ENCODE results near the gene TMEM150B. TPM values are rescaled to one million over a fixed set of nuclear protein-coding genes. Genes with fewer than 3 reads are reported as not detected.
"Not testable (repeated sequence)": the region's sequence is repeated elsewhere in the genome, so short reads cannot be mapped to it uniquely, and the experiment has no call there.

TMEM150B gene
- total RNA-seq, 1 experiment from 2014 or later: not detected

- peak; percentile 66 for DNase-seq (ENCODE audit: low spot score)
- in situ Hi-C loops (cut with HindIII; ENCODE audit: low sequenced_read_pairs): loop anchor here (10.0 kb wide), 1 partner anchor 166 kb away; no protein-coding TSS in a partner anchor
Observed at GRCh38 chr19:55341171-55341588, 16.0 kb upstream of the TMEM150B start.

DNA sequence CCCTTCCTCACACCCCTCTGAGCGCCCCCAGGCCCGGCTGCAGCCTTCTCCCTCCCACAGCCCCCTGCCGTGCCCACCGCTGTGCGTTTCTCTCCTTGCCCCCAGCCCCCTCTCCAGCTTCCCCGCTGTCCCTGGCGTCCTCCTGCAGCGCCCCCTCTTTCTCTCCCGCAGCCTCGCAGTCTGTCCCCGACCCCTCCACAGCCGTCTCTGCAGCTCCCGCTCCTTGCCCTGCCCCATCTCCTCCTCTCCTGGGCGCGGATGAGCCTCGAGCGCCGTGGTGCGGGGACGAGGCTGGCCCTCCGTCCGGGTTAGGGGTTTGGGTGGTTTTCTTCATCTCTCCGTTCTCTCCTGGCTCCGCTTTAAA is 15.6 kb upstream of the TMEM150B start:
- in situ Hi-C loops (cut with HindIII; ENCODE audit: low sequenced_read_pairs): loop anchor here (10.0 kb wide), 1 partner anchor 166 kb away; no protein-coding TSS in a partner anchor
- no peak for DNase-seq (ENCODE audit: low spot score)

DNA sequence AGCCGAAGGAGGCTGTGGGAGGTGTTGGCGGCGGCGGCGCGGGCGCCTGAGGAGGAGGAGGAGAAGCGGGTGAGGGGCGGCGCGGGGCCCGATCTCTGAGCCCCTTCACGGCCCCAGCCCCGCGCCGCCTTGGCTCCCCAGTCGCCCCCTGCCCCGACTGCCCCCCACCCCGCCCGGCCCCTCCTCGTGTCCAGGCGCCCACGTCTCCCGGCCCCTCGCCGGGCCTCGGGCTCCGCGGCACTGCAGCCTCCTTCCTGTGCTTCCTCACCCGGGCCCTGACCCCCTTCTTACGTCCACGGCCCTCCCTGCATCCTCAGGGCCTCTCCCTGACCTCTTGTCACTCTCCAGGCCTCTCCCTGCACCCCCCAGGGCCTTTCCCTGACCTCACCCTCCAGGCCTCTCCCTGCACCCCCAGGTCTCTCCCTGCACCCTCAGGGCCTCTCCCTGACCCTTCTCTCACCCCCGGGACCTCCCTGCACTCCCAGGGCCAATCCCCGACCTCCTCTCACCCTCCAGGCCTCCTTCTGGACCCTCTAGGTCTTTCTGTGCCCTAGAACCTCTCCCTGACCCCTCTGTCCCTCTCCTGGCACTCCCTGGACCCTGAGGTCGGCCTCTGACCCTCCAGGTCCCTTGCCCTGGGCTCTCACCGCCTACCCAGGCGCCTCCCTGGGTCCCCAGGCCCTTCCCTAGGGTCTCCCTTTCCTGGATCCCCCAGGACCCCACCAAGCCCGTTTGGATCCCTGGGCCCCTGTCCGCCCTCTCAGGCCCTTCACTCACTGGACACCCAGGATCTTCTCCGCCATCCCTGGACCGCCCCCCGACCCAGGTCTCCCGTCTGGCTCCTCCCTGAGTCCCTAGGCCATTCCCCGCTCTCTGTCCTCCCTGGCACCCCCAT is 15.0 kb upstream of the TMEM150B start:
- DNase-seq (ENCODE audit: low spot score): no peak
- in situ Hi-C loops (cut with HindIII; ENCODE audit: low sequenced_read_pairs): loop anchor here (10.0 kb wide), 1 partner anchor 165 kb away; no protein-coding TSS in a partner anchor

DNA sequence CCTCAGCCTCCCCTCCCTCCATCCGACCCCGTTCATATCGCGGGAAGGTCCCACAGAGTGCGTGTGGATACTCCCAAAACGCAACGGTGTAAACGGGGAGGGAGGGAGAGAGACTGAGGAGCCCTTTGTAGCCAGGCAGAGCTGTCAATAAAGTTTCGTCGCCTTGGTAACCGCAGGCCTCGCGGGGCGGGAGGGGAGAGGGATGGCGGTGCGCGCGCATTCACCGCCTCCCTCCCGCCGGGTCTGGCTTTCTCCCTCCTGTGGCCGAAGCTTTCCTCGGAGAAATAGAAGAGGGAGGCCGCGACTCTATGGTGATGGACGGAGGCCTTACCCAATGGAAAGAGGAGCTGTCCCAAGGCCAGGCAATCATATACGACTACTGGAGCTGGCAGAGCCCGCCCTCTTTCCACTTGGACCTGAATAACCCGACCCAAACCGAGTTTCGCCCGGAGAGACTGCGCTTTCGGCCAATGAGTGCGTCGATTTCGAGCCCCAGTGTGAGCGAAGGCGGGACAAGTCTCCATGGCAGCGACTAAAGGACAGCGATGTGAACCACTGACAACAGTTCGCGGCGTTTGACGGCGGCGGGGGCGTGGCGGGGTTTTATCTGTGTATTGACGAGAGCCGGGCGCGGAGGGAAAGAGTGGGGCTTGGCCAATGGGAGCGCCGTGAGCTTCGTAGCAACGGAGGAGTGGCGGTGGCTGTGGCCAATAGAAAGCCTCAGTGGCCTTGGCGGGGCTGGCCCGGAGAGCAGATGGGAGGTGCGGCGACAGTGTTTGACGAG is 14.2 kb upstream of the TMEM150B start, which contains the start of gene KMT5C:
KMT5C (plus strand) TSS at position 772 of the 784 bp plus-strand sequence. CDS start 2,061 bp downstream, outside the sequence.
- peak; percentile 100 for DNase-seq (ENCODE audit: low spot score)
- in situ Hi-C loops (cut with HindIII; ENCODE audit: low sequenced_read_pairs): no loop called here

DNA sequence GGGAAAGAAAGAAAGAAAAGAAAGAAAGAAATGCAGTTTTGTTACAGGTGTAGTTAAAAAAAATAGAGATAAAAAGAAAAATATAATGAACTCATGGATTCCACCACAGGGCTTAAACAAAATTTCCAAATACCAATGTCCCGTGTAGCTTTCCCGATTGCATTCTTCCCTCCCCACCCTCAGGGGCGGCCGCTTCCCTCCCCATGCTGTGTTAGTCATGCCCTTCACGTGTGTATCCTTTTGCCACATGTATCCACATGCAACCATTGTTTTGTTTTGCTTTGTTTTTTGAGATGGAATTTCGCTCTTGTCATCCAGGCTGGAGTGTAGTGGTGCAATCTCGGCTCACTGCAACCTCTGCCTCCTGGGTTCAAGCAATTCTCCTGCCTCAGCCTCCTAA is 11.0 kb upstream of the TMEM150B start:
- in situ Hi-C loops (cut with HindIII; ENCODE audit: low sequenced_read_pairs): no loop called here
- no peak for DNase-seq (ENCODE audit: low spot score)

- in situ Hi-C loops (cut with HindIII; ENCODE audit: low sequenced_read_pairs): no loop called here
- no peak for DNase-seq (ENCODE audit: low spot score)
Observed at GRCh38 chr19:55333870-55334269, 8.7 kb upstream of the TMEM150B start.

DNA sequence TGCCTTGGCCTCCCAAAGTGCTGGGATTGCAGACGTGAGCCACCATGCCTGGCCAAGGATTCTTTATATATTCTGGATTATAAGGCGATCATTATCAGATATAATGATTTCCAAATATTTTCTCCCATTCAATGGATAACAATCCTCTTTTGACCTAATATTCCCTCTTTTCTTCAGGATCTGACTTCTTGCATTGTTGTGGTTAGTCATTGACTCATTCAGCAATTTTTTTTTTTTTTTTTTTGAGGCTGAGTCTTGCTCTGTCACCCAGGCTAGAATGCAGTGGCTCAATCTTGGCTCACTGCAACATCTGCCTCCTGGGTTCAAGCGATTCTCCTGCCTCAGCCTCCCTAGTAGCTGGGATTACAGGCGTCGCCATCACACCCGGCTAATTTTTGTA is 4.7 kb upstream of the TMEM150B start:
- DNase-seq (ENCODE audit: low spot score); in situ Hi-C loops (cut with HindIII; ENCODE audit: low sequenced_read_pairs): not testable (repeated sequence)

DNA sequence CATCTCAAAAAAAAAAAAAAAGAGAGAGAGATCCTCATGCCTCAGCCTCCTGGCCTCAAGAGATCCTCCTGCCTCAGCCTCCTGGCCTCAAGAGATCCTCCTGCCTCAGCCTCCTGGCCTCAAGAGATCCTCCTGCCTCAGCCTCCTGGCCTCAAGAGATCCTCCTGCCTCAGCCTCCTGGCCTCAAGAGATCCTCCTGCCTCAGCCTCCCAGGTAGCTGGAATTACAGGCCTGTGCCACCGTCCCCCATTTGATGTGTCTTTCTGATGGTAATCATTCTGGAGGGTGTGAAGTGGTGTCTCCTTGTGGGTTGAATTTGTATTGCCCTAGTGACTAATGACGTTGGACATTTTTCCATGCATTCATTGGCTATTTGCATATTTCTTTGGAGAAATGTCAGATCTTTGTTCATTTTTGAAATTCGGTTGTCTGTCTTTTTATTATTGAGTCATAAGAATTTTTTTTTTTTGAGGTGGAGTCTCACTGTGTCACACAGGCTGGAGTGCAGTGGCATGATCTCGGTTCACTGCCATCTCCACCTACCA is 3.7 kb upstream of the TMEM150B start:
- DNase-seq (ENCODE audit: low spot score); in situ Hi-C loops (cut with HindIII; ENCODE audit: low sequenced_read_pairs): not testable (repeated sequence)

GRCh38 chr19:55324662-55325061 is 479 bp downstream of the TMEM150B start:
- in situ Hi-C loops (cut with HindIII; ENCODE audit: low sequenced_read_pairs): no loop called here
- no peak for DNase-seq (ENCODE audit: low spot score)

- no peak for DNase-seq (ENCODE audit: low spot score)
- in situ Hi-C loops (cut with HindIII; ENCODE audit: low sequenced_read_pairs): no loop called here
Observed at GRCh38 chr19:55322204-55322885, 2.8 kb downstream of the TMEM150B start.

DNA sequence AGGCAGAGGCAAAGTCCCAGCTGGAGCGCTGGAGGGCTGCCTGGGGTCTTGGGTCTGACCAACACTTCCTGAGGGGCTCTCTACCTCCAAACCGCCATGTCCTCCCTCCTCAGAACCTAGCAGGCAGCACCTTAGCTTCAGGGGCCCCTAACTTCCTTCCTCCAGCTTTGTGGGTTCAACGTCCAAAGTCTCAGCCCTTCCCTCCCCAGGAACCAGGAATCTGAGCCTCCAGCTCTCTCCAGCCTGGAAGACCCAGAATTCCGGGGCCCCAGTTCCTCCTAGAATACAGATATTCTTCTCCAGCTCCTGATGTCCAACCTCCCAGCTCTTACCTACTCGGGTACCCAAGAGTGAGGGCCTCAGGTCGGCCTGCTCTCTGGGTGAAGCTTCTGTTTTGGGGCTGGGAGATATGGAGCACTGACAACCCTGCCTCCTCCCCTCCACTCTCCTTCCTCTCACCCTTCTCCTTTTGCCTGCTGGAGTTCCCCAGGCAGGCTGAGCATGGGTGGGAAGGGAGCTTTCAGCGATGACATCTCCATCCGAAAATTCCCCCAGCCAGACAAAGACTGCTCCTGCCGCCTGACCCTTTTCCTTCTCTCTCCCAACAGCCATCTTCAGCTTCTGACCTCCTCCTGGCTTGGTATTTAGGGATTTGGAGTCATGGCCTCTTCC is 3.5 kb downstream of the TMEM150B start:
- DNase-seq (ENCODE audit: low spot score): no peak
- in situ Hi-C loops (cut with HindIII; ENCODE audit: low sequenced_read_pairs): no loop called here

GRCh38 chr19:55320844-55321419 is 4.2 kb downstream of the TMEM150B start:
- no peak for DNase-seq (ENCODE audit: low spot score)
- in situ Hi-C loops (cut with HindIII; ENCODE audit: low sequenced_read_pairs): no loop called here

GRCh38 chr19:55319785-55320184 is 5.4 kb downstream of the TMEM150B start:
- DNase-seq (ENCODE audit: low spot score): peak; percentile 79
- in situ Hi-C loops (cut with HindIII; ENCODE audit: low sequenced_read_pairs): no loop called here

GRCh38 chr19:55316646-55317045 is 8.5 kb downstream of the TMEM150B start:
- in situ Hi-C loops (cut with HindIII; ENCODE audit: low sequenced_read_pairs): no loop called here
- no peak for DNase-seq (ENCODE audit: low spot score)

- DNase-seq (ENCODE audit: low spot score): no peak
- in situ Hi-C loops (cut with HindIII; ENCODE audit: low sequenced_read_pairs): no loop called here
Observed at GRCh38 chr19:55315956-55316525, 9.1 kb downstream of the TMEM150B start.

GRCh38 chr19:55314396-55314795 is 10.7 kb downstream of the TMEM150B start:
- DNase-seq (ENCODE audit: low spot score): no peak
- in situ Hi-C loops (cut with HindIII; ENCODE audit: low sequenced_read_pairs): no loop called here

DNA sequence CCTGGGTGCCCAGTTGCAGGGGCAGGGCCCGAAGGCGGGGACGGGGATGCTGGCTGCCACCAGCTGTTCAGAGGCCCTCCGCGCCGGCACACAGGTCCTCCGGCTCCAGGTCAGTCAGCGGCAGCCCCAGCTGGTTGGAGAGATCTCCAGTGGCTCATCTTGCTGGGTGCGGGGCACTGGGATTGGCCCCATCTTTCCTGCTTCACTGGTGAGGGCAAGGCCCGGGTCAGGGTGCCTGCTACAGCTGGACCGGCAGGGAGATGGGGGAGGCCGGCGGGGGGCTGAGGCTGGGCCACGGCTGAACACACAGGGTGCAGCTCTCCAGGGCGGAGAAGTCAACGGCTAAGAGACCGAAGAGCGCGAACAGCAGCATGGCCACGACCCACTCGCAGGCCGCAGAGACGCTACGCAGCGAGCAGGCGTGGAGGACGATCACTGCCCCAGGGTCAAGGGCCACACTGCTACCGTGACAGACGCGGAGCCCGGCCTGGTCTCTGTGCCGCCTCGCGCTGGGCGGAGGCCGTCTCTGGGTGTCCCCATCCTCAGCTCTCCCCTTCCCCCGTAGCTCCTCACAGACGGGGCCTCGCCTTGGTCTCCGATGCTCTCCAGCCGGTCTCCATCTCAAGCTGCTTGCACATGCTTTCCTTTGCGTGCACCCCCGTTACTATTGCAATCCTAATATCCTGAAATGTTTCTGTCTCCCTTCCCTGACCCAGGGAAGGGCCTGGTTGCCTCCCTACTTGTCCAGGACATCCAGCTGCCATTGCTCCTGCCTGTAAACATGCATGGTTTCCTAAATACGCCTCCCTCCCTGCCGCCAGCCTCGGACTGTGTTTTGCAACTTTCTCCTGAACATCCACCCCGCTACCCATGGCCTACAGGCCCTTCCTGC is 12.3 kb downstream of the TMEM150B start:
- in situ Hi-C loops (cut with HindIII; ENCODE audit: low sequenced_read_pairs): no loop called here
- DNase-seq (ENCODE audit: low spot score): no peak
